Nephron (organoid): ENCODE measurements around the gene CBFB.

Source experiments
- H3K27ac Mint-ChIP-seq, 3 experiments: 2 replicates each; pipeline ENCODE4 v1.8.0; 2020; ENCODE audit warnings: mixed read lengths in 3 of 3, mild to moderate bottlenecking in 2 of 3, moderate library complexity in 1 of 3
- H3K27me3 Mint-ChIP-seq: 2 replicates; pipeline ENCODE4 v1.8.0; 2021; ENCODE audit warnings: low read depth, mild to moderate bottlenecking, moderate library complexity, mixed read lengths
- H3K36me3 Mint-ChIP-seq: 2 replicates; pipeline ENCODE4 v1.8.0; 2020; ENCODE audit warnings: low read depth, mixed read lengths
- H3K4me1 Mint-ChIP-seq: 2 replicates; pipeline ENCODE4 v1.8.0; 2020; ENCODE audit warnings: mixed read lengths
- H3K4me3 Mint-ChIP-seq, 3 experiments: 2 replicates each; pipeline ENCODE4 v1.8.0; 2020; ENCODE audit warnings: mild to moderate bottlenecking in 3 of 3, mixed read lengths in 3 of 3, moderate library complexity in 2 of 3
- H3K9me3 Mint-ChIP-seq: 2 replicates; pipeline ENCODE4 v1.8.0; 2020; ENCODE audit warnings: mixed read lengths
- TF ChIP-seq, protein P1 (sequence below), 3 experiments: fragments of 200-600 bp; sonication (generic); IDR thresholded peaks; one replicate each; pipeline ENCODE4 v1.5.0; 2021; ENCODE audit warnings: antibody characterized with exemption in 3 of 3; ENCODE audit not compliant: unreplicated experiment in 3 of 3

CBFB gene

DNA sequence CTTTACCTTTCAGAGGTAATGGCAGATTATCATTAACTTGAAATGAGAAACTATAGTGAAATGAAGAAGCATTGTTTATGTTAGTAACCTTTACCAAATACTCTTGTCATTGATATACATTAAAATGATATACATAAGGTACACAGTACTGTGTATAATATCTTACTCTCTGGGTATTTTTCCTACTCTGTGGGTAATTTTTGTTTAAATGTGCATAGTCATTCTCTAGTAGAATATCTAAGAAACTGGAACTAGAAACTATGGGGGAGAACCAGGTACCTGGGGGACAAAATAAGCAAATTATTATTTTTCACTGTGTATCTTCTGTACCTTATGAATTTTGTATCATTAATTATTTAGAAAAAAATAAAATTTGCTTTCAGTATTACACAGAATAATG is 60.2 kb downstream of the CBFB start:
- peaks cover 64% of the 10 kb centered on the region for H3K4me1 Mint-ChIP-seq
- no peak overlapping the region for H3K4me3 Mint-ChIP-seq
- H3K9me3 Mint-ChIP-seq, result no peaks in the 10 kb centered on the region
- H3K27ac Mint-ChIP-seq, result peak overlapping the region; percentile 87 to 93 (median 91)
- TF ChIP-seq, protein P1, sequence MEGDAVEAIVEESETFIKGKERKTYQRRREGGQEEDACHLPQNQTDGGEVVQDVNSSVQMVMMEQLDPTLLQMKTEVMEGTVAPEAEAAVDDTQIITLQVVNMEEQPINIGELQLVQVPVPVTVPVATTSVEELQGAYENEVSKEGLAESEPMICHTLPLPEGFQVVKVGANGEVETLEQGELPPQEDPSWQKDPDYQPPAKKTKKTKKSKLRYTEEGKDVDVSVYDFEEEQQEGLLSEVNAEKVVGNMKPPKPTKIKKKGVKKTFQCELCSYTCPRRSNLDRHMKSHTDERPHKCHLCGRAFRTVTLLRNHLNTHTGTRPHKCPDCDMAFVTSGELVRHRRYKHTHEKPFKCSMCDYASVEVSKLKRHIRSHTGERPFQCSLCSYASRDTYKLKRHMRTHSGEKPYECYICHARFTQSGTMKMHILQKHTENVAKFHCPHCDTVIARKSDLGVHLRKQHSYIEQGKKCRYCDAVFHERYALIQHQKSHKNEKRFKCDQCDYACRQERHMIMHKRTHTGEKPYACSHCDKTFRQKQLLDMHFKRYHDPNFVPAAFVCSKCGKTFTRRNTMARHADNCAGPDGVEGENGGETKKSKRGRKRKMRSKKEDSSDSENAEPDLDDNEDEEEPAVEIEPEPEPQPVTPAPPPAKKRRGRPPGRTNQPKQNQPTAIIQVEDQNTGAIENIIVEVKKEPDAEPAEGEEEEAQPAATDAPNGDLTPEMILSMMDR (IDR thresholded peaks at IDR 0.05; ENCODE audit: unreplicated experiment in 3 of 3), result no peak
- H3K27me3 Mint-ChIP-seq, result no peaks in the 10 kb centered on the region
- peaks cover 11% of the 10 kb centered on the region for H3K36me3 Mint-ChIP-seq

DNA sequence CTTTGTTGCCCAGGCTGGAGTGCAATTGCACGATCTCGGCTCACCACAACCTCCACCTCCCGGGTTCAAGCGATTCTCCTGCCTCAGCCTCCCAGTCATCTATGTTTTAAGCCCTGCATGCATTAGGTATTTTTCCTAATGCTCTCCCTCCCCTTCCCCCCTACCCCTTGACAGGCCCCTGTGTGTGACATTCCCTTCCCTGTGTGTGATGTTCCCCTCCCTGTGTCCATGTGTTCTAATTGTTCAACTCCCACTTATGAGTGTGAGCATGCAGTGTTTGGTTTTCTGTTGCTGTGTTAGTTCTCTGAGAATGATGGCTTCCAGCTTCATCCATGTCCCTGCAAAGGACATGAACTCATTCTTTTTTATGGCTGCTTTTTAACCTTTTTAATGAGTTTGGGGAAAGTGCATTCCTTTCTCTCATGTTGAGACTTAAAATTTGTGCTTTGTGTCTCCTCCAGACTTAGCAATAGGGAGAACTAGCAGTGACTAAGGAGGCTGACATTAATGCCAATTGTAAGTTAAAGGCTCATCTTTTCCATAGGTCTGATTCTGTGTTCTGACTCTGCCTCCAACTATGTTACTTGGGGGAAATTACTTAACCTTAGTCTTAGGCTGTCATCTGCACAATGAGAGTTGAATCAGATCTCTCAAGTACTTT is 63.1 kb downstream of the CBFB start:
- H3K4me3 Mint-ChIP-seq, result peak overlapping the region; percentile 30 to 71 (median 61)

DNA sequence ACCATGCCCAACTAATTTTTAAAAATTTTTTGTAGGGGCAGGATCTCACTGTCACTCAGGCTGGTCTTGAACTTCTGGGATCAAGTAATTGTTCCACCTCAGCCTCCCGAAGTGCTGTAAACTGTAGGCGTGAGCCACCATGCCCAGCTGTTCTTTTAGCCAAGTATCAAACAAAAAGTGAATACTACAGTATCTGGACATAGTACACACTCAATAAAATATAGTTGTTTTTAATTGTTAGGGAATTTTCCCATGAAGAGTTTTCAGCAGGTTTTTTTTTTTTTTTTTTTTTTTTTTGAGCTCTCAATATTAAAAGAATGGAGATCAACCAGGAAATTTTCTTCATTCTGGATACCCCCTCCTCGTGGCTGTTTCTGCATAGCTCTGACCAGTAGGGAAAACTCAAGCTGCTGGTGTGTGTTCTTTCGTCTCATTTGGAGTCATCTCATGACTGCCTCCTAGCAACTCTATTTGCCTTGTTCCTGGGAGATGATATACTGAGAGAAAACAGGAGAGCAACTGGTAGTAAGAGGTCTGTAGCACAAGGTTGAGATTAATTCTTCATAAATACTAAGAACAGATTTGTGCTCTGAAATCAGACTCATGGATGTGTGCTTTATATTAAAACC is 64.3 kb downstream of the CBFB start:
- Mint-ChIP-seq H3K4me1 (peaks cover 44% of the 10 kb centered on the region), H3K27me3 (no peaks in the 10 kb centered on the region), H3K27ac (peak overlapping the region; percentile 87 to 89 (median 88)), H3K36me3 (no peaks in the 10 kb centered on the region), H3K4me3 (no peak overlapping the region), H3K9me3 (no peaks in the 10 kb centered on the region)
- TF ChIP-seq, protein P1 (IDR thresholded peaks at IDR 0.05; ENCODE audit: unreplicated experiment in 3 of 3), result no peak

More for the DNA sequence above, 63.1 kb downstream of the CBFB start:
- no peaks in the 10 kb centered on the region for H3K36me3 Mint-ChIP-seq
- H3K9me3 Mint-ChIP-seq, result no peaks in the 10 kb centered on the region
- H3K4me1 Mint-ChIP-seq, result peaks cover 52% of the 10 kb centered on the region
- H3K27ac Mint-ChIP-seq, result peak overlapping the region; percentile 95 to 99 (median 99)
- TF ChIP-seq, protein P1 (IDR thresholded peaks at IDR 0.05; ENCODE audit: unreplicated experiment in 3 of 3), result no peak
- H3K27me3 Mint-ChIP-seq, result no peaks in the 10 kb centered on the region

DNA sequence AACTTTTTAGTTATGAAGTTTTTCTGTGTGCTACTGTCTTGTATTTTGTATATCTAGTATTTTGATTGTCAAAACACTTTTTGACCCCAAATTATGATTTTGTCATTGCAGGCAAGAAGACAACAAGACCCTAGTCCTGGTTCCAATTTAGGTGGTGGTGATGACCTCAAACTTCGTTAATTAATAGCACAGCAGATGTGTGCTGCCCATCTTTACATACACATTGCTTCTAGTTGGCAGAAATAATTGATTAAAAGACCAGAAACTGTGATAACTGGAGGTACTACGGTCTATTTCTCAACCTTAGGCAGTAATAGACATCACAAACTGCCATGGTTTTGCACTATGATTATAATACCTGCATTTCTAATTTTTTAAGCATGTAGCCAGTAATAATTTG is 69.7 kb downstream of the CBFB start:
- H3K27ac Mint-ChIP-seq, result no peak overlapping the region
- H3K36me3 Mint-ChIP-seq, result peaks cover 12% of the 10 kb centered on the region
- H3K4me3 Mint-ChIP-seq, result no peak overlapping the region
- no peaks in the 10 kb centered on the region for H3K9me3 Mint-ChIP-seq
- TF ChIP-seq, protein P1 (IDR thresholded peaks at IDR 0.05; ENCODE audit: unreplicated experiment in 3 of 3), result no peak
- peaks cover 10% of the 10 kb centered on the region for H3K4me1 Mint-ChIP-seq
- no peaks in the 10 kb centered on the region for H3K27me3 Mint-ChIP-seq

DNA sequence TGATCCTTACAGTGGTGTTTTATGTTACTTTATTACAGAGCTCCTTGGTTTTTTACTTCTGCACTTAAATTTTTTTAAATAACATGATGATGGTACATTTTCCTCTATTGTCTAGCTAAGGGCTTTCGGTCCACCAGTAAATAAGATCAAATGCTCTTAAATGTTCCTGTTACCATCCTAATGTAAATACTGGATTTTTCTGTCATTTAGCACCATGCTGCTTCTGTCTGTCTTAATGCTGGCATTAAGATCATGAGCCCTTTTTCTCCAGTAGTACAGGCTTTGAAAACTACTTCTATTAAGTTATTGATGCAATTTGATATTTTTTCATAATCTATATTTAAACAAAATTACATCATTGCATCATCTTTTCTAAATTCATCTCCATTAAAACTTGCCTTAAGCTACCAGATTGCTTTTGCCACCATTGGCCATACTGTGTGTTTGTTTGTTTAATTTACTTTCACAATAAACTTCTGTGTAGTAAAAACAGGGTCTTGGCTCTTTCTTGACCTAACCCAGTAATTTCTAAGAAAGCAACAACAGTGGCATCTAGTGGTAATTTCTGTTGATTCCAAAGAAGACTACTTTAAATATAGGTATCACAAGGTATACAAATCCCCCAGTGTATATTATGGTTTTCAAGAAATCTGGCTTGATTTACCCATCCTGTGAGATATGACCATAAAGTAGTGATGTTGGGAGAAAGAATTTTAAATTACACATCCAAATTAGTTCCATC is 71.8 kb downstream of the CBFB start:
- Mint-ChIP-seq H3K4me3 (no peak overlapping the region), H3K27ac (no peak overlapping the region), H3K4me1 (peaks cover 5% of the 10 kb centered on the region), H3K27me3 (no peaks in the 10 kb centered on the region), H3K9me3 (no peaks in the 10 kb centered on the region), H3K36me3 (peaks cover 12% of the 10 kb centered on the region)
- TF ChIP-seq, protein P1 (IDR thresholded peaks at IDR 0.05; ENCODE audit: unreplicated experiment in 3 of 3), result peak; percentile 45 to 55 (median 49)
